HAP-1 (cell line): Measurements from ENCODE around the gene CALML4.
A peak's percentile ranks its signal among the peaks of the same experiment; 100 is the strongest.
"Not testable (repeated sequence)": the region's sequence is repeated elsewhere in the genome, so short reads cannot be mapped to it uniquely, and the experiment has no call there.

Source experiments
- DNase-seq, 2 experiments: peaks; one replicate each; pipeline ENCODE4 v3.0.0-alpha.2; 2016 to 2020; ENCODE audit warnings: low spot score in 2 of 2
- H3K27me3 ChIP-seq: fragments of 250-450 bp; sonication (Bioruptor Pico); 2 replicates; pipeline ENCODE4 v1.5.1; 2020; ENCODE audit warnings: low read depth, mild to moderate bottlenecking, moderate library complexity
- H3K36me3 ChIP-seq: fragments of 250-450 bp; sonication (Bioruptor Pico); replicated peaks from 2 replicates; pipeline ENCODE4 v1.5.1; 2020; ENCODE audit warnings: mild to moderate bottlenecking
- H3K4me1 ChIP-seq: fragments of 250-450 bp; sonication (Bioruptor Pico); 2 replicates; pipeline ENCODE4 v1.5.1; 2020; ENCODE audit warnings: mild to moderate bottlenecking
- H3K4me3 ChIP-seq: fragments of 250-450 bp; sonication (Bioruptor Pico); 2 replicates; pipeline ENCODE4 v1.5.1; 2020; ENCODE audit warnings: mild to moderate bottlenecking, moderate library complexity
- H3K9me3 ChIP-seq: fragments of 250-450 bp; sonication (Bioruptor Pico); 2 replicates; pipeline ENCODE4 v1.5.1; 2020; ENCODE audit warnings: mild to moderate bottlenecking, moderate library complexity
- in situ Hi-C: fragments of 300-500 bp; cut with MboI; formaldehyde crosslinking; loops from 3 replicates; pipeline ENCODE4 v1.14.3; 2020; ENCODE audit warnings: low sequenced_read_pairs, inconsistent platforms, mixed read lengths

The CALML4 gene

DNA sequence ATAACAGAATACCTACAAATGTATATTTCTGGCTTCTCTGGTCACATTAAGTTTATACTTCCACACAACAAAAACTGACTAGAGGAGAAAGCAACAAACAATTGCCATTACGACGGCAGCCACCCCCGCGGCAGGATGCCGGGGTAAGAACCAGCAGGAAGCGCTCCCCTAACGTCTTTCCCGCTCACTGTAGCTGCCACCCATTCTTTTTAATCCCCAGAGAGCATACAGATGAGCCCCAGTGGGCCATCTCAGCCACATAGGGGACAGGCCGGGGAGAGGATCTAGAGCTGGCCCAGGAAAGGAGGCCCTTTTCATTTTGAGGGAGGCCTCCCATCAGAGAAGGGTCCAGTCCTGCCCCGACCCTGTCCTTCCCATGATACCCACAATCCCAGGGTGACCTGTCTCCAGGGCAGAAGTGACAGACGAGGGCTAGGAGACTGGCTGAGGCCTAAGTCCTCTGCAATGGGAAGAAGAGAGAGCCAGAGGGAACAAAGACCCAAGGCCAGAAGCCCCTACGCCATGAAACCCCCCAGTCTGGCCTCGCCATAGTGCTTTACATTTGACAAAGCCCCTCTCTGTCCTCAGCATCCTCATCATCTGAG, 3.6 kb upstream of the CALML4 start:
- peak in 1 of 2 experiments; percentile 7 for DNase-seq
- Histone ChIP-seq H3K9me3 (no peaks in the 10 kb centered on the region), H3K36me3 (peaks cover 71% of the 10 kb centered on the region), H3K27me3 (no peaks in the 10 kb centered on the region), H3K4me1 (no peaks in the 10 kb centered on the region), H3K4me3 (no peak overlapping the region)
- in situ Hi-C loops = no loop called here

DNA sequence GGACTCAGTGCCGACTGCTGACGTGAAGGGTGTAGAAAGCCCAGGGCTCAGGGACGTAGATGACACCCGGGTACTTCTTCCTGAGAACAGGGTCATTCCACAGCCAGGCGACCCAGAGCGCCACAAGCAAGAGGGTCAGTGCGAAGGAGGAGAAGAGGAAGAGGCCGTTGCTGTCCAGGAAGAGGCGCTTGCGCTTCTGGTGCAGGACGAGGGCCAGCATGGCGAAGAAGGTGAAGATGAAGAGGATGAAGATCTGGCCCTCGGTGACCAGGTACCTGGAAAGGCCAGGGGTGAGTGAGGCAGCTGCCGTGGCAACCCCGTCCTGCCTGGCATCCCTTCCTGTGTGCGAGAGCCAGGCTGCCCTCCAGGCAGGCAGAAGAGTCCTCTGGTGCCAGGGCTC, 3.0 kb upstream of the CALML4 start:
- DNase-seq = peak in 1 of 2 experiments; percentile 8
- Histone ChIP-seq H3K4me3 (no peak overlapping the region), H3K9me3 (no peaks in the 10 kb centered on the region), H3K27me3 (no peaks in the 10 kb centered on the region), H3K4me1 (peaks cover 2% of the 10 kb centered on the region; the same call in 1 of the 2 replicates), H3K36me3 (peaks cover 65% of the 10 kb centered on the region)
- in situ Hi-C loops = no loop called here

DNA sequence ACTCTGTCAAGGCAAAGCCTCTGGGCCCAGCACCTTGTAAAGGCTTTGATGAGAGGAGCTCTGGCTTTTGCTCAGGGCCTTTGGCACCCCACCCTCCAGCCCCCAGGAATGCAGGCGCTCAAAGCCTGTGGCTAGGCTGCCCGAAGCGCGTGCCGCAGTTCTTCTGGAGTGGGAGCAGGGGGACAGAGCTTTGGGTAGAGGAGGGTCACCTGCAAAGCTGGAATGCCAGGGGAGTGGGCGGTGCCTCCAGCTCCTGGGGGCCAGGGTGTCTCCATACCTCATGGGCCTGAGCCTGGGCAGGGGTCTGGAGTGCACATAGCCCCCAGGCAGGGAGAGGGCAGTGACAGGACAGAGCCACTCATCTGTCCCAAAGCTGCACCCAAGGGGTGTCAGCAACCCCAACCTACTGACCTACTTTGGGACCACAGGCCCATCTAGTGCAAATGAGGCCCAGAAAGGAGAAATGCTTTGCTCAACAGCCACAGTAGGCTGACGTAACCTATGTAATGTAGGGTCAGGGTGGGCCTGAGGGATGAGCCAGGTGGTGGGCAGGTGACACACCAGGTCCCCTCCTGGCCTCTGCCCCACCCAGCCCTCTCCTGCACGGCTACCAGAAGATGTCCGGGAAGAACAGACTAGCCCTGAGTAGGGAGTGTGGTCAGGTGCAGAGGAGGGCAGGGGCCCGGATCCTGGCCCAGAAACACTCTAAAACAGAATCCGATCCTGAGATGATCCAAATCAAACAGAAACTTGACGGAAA, 2.2 kb upstream of the CALML4 start:
- Histone ChIP-seq H3K4me1 (peaks cover 7% of the 10 kb centered on the region), H3K9me3 (no peaks in the 10 kb centered on the region), H3K4me3 (no peak overlapping the region), H3K27me3 (no peaks in the 10 kb centered on the region), H3K36me3 (peaks cover 59% of the 10 kb centered on the region)
- in situ Hi-C loops = no loop called here
- DNase-seq = peak in 1 of 2 experiments; percentile 7

DNA sequence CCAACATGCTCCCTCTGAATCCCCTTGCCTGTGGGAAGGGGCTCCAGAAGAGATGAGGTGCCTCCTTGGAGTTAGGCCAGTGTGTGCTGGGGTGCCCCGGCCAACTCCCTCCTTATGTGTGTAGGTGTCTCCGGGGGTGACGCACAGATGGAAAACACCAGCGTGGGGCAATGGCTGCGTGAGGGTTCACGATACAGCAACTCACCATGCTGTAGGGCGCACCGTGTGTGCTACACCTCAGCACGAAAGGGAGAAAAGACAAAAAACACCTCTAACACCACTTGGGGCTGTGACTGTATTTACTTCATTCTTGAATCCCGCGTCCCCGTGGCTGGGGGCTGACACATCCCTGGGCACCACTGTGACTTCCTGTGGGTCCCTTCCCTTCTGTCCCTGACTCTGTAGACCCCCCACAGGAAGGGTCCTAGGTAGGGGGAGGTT, 1.6 kb upstream of the CALML4 start:
- peaks cover 54% of the 10 kb centered on the region for H3K36me3 ChIP-seq
- in situ Hi-C loops = no loop called here
- peak in 1 of 2 experiments; percentile 8 for DNase-seq
- no peaks in the 10 kb centered on the region for H3K9me3 ChIP-seq
- H3K4me1 ChIP-seq = peaks cover 11% of the 10 kb centered on the region
- no peak overlapping the region for H3K4me3 ChIP-seq
- H3K27me3 ChIP-seq = no peaks in the 10 kb centered on the region

DNA sequence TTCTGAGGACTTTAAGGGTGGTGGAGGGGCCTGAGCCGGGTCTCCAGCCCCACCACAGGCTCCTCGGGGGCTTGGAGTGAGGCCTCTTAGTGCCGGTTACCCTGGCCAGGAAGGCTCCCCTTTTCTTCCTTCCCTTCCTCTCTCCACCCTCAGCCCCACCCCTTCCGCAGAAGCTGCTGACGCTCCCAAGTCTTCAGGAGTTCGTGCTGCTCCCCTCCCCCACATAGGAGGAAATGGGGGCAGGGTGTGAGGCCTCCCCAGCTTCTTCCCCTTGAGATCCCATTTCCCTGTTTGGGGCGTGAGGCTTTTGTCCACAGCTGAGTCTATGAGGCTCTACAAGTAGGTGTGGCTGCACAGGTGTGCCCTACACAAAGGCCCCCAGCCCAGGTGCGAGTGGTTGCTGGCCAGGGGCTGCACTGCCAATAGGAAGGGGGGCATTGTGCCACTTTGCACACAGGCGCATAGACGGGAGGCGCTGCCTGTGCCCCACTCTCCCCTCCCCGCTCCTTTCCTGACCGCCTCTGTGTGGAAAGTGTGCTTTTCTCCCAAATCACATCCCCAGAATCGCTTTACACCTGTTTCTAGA, 915 bp upstream of the CALML4 start:
- Histone ChIP-seq H3K27me3 (no peaks in the 10 kb centered on the region), H3K36me3 (peaks cover 49% of the 10 kb centered on the region), H3K9me3 (no peaks in the 10 kb centered on the region), H3K4me3 (no peak overlapping the region), H3K4me1 (peaks cover 18% of the 10 kb centered on the region)
- no peak for DNase-seq
- in situ Hi-C loops = no loop called here

DNA sequence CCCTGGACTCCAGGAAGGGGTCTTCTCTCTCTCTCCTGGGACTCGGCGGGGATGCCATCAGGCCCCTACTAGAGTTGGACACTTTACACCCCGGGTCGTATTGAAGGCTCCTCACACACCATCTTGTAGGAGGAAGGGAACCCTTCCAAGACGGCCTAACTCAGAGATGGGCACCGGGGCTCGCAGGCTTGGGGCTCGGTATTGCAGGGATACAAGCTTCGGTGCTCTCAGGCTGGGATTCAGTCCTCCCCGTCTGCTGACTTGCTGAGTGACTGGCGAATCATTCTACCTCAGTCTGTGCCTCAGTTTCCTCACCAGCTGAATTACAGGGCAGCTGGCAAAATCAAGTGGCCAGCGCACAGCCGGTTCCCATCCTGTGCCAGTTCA, 419 bp upstream of the CALML4 start:
- in situ Hi-C loops = no loop called here
- DNase-seq = no peak
- no peaks in the 10 kb centered on the region for H3K27me3 ChIP-seq
- peaks cover 22% of the 10 kb centered on the region for H3K4me1 ChIP-seq
- no peak overlapping the region for H3K4me3 ChIP-seq
- no peaks in the 10 kb centered on the region for H3K9me3 ChIP-seq
- peaks cover 44% of the 10 kb centered on the region for H3K36me3 ChIP-seq

DNA sequence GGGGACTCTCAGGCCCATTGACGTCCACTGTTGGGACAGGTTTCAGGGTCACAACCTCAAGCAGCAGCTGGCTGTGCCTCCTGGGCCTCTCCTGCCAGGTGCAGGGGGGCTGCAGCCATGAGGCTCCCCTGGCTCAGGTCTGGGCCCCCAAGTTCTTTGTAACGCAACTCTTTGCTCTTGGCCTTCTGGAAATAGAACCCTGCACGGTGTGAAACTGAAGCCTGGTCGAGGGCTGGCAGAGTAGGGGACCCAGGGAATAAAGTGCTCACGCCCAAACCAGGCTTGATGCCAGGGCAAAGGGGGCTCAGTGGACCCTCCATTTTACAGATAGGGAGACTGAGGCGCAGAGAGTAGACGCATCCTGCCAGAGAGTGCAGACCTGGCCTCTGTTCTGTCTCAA, 771 bp downstream of the CALML4 start:
- peaks cover 28% of the 10 kb centered on the region for H3K4me1 ChIP-seq
- in situ Hi-C loops = no loop called here
- no peaks in the 10 kb centered on the region for H3K27me3 ChIP-seq
- DNase-seq = no peak
- H3K36me3 ChIP-seq = peaks cover 32% of the 10 kb centered on the region
- no peak overlapping the region for H3K4me3 ChIP-seq
- no peaks in the 10 kb centered on the region for H3K9me3 ChIP-seq

DNA sequence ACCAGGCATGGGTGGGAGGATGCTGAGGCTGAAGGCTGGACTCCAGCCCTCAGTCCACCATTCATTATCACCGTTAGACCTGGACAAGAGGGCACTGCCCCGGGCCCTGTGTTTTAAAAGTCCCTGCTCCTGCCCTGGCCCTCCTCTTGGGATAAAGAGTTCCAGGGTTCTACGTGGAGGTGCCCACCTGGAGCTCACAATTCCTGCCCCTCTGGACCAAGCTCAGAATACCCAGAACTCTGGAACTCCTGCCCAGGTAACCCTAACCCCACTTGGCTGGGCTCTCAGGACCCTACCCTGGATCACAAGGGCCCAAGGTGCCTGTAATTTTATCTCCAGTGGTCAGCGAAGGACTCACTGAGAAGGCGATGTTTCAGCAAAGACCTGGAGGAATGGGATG, 1.2 kb downstream of the CALML4 start:
- in situ Hi-C loops = no loop called here
- peaks cover 28% of the 10 kb centered on the region for H3K4me1 ChIP-seq
- H3K9me3 ChIP-seq = no peaks in the 10 kb centered on the region
- no peak overlapping the region for H3K4me3 ChIP-seq
- H3K27me3 ChIP-seq = no peaks in the 10 kb centered on the region
- H3K36me3 ChIP-seq = peaks cover 28% of the 10 kb centered on the region
- DNase-seq = no peak

DNA sequence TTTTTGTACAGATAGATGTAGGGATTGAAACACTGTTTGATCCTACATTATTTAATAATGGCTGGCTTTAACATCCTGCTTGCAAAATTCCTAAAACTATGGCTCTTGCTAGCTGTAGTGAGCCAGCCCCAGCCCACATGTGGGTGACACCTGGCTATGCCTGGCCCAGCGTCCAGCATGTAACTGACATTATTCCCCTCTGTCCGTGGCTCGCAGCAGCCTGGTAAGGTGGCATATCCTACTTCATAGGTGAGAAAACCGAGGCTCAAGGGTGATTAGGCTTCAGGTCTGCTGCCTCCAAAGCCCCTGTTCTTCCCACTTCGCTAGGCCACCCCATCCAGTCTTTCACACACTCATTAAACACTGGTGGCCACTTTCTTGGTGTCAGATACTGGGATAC, 1.6 kb downstream of the CALML4 start:
- no peak for DNase-seq
- H3K4me1 ChIP-seq = peaks cover 28% of the 10 kb centered on the region
- in situ Hi-C loops = no loop called here
- no peaks in the 10 kb centered on the region for H3K9me3 ChIP-seq
- peaks cover 27% of the 10 kb centered on the region for H3K36me3 ChIP-seq
- H3K4me3 ChIP-seq = no peak overlapping the region
- H3K27me3 ChIP-seq = no peaks in the 10 kb centered on the region

DNA sequence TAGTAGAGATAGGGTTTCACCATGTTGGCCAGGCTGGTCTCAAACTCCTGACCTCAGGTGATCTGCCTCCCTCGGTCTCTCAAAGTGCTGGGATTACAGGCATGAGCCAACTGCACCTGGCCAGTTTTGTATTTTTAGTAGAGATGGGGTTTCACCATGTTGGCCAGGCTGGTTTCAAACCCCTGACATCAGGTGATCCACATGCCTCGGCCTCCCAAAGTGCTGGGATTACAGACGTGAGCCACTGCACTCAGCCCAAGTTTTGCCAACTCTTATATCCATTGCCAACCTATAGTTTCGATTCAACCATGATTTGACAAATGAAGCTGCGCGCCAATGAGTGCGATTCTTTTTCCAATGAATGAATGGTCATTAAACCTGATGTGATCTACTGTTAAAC, 2.1 kb downstream of the CALML4 start:
- Histone ChIP-seq H3K36me3 (peaks cover 23% of the 10 kb centered on the region), H3K4me1 (peaks cover 28% of the 10 kb centered on the region)
- DNase-seq, in situ Hi-C loops, H3K9me3 ChIP-seq, H3K4me3 ChIP-seq, H3K27me3 ChIP-seq: not testable (repeated sequence)

DNA sequence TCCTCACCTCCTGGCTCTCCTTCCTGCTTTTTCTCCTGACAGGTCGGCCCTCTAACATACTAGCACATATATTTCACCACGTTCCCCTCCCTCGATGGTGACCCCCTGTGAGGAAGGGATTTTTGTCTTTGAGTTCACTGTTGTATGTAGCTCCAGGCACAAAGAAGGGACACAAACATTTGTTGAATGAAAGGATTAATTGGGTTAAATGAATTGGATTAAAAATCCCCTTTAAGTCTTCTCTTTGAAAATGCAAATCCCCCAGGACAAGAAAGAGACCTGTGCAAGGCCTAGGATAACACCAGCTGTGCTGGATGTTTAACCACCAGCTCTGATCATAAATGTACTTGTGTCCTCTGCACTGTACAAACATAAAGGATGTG, 3.3 kb downstream of the CALML4 start:
- no peak overlapping the region for H3K4me3 ChIP-seq
- H3K27me3 ChIP-seq = no peaks in the 10 kb centered on the region
- H3K4me1 ChIP-seq = peaks cover 28% of the 10 kb centered on the region
- no peaks in the 10 kb centered on the region for H3K9me3 ChIP-seq
- in situ Hi-C loops = no loop called here
- peaks cover 21% of the 10 kb centered on the region for H3K36me3 ChIP-seq
- DNase-seq = peak; percentile 85 to 100

DNA sequence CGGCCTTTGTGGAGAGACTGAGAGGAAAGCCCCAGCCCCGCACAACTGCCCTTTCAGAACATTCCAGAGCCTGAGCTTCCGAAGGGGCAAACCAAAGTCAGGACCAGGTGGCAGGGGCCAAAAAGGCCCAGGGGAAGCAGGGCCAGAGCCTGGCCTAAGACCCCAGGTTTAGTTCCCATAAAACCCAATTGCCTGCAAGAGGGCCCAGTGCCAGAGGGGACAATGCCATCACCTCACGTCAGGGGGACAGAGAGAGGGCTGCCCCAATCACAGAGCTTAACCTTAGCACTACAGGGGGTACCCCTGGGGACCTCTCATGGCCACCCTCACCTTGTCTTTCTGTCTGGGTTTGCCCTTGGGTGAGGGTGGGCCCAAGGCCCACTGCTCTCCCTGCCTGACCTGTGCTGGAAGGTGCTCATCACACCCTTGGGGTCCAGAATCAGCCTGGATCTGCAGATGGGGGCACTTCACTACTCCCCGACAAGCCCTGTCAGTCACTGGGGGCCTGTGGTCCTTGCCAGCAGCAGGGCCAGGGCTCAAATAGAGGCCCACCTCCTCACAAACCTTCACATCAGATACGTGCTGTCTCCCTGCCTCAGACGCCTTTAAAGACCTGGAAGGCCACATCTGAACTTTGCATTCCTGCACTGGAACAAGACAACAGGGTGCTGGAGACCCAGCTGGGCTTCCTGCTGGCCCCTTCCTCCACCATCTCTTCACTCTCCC, 3.8 kb downstream of the CALML4 start:
- Histone ChIP-seq H3K4me1 (peaks cover 28% of the 10 kb centered on the region), H3K36me3 (peaks cover 19% of the 10 kb centered on the region), H3K9me3 (no peaks in the 10 kb centered on the region), H3K4me3 (no peak overlapping the region), H3K27me3 (no peaks in the 10 kb centered on the region)
- in situ Hi-C loops = no loop called here
- DNase-seq = no peak

DNA sequence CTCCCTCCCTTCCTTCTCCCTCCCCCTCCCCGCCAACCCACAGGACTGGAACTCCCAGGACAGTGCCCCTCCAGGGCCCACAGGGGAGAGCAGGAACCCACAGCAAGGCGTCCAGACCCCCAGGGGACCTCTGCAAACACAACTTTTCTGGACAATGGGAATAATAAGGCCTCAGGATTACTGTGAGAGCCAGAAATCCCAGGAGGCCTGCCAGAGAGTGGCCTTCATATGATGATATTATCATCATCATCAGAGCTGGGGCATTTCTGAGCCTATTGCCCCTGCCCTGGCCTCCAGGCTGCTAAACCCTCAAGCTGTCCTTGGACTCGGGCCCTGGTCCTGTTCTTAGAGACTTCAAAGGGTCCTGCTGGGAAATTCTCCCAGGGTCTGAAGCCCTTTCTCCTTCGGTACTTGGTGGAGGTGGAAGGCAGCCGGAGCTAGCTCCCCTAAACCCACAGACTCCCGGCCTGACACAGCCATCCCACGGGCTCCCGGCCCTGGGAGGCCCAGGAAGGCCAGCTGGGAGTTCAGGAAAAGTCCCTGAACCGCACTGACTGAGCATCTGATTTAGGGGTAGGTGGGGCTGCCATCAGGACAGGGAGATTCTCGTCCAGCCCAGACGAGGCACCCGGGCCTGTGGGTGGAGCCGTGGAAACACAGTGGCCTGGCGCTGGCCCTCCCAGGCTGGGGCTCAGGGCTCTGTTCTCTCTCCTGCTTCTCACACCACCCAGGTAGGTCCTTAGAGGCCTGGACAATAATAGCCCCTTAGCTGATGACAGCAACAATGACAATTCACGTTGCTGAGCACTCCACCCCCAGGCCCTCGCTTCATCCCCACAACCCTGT, 4.9 kb downstream of the CALML4 start:
- Histone ChIP-seq H3K9me3 (no peaks in the 10 kb centered on the region), H3K27me3 (no peaks in the 10 kb centered on the region)
- in situ Hi-C loops = no loop called here

More for the DNA sequence above, 4.9 kb downstream of the CALML4 start:
- Histone ChIP-seq H3K36me3 (peaks cover 22% of the 10 kb centered on the region), H3K4me1 (peaks cover 28% of the 10 kb centered on the region), H3K4me3 (no peak overlapping the region)
- peak; percentile 34 to 75 for DNase-seq
